Endothelial cell of umbilical vein (primary cell): ENCODE measurements around the gene CCAR1. TPM values are rescaled to one million over a fixed set of nuclear protein-coding genes. Genes with fewer than 3 reads are reported as not detected.

Source experiments
- BruUV-seq: library from RNA; stranded (reverse); fragments of 400-500 nt; replicated peaks from 2 replicates; lab custom pipeline; 2021; lab: Mats Ljungman, UMichigan
- CTCF ChIA-PET: fragments of 300-600, 350-600 bp; sonication (Branson Sonifier 250); formaldehyde crosslinking; loops from one replicate; lab custom pipeline; 2021; ENCODE audit warnings: antibody characterized with exemption, inconsistent platforms; lab: Charles Lee
- POLR2A ChIA-PET: fragments of 300-600, 350-600 bp; sonication (Branson Sonifier 250); formaldehyde crosslinking; loops from one replicate; lab custom pipeline; 2021; ENCODE audit warnings: antibody characterized with exemption, inconsistent platforms; lab: Charles Lee
- DNase-seq: peaks from one replicate; pipeline ENCODE4 v3.0.0-alpha.2; 2011; ENCODE audit warnings: low read depth, low spot score
- FAIRE-seq: peaks from 2 replicates; lab custom pipeline; 2011; peaks lifted over from hg19 to GRCh38; lab: Jason Lieb, UNC
- H2AFZ ChIP-seq: 2 replicates; pipeline ENCODE4 v1.6.0; 2012; ENCODE audit warnings: low read depth, low read length, control low read depth, inconsistent platforms
- H3K27ac ChIP-seq: 2 replicates; pipeline ENCODE4 v1.5.1; 2011; ENCODE audit warnings: low read depth, mild to moderate bottlenecking, control low read depth, low read length, moderate library complexity; ENCODE audit not compliant: insufficient read depth
- H3K27me3 ChIP-seq, 2 experiments: 2 replicates each; pipeline versions ENCODE4 v1.6.0 to v1.6.1; 2011; ENCODE audit warnings: low read length in 2 of 2, mixed read lengths in 1 of 2; ENCODE audit not compliant: control insufficient read depth in 2 of 2, insufficient read depth in 2 of 2
- H3K36me3 ChIP-seq, 2 experiments: 2 replicates in 1 of 2; 3 replicates in 1 of 2; pipeline ENCODE4 v1.5.1; 2011; ENCODE audit warnings: low read length in 2 of 2, mild to moderate bottlenecking in 1 of 2, moderate library complexity in 1 of 2; ENCODE audit not compliant: control insufficient read depth in 2 of 2, insufficient read depth in 2 of 2; ENCODE audit errors: extremely low read depth in 1 of 2
- H3K4me1 ChIP-seq: 3 replicates; pipeline ENCODE4 v1.5.1; 2011; ENCODE audit warnings: mild to moderate bottlenecking, low read length; ENCODE audit not compliant: control insufficient read depth, insufficient read depth; ENCODE audit errors: extremely low read depth
- H3K4me2 ChIP-seq: 2 replicates; pipeline ENCODE4 v1.6.1; 2011; ENCODE audit warnings: low read length, control low read depth, mixed read lengths; ENCODE audit not compliant: insufficient read depth
- H3K4me3 ChIP-seq, 3 experiments: fragments of 200-600 bp in 1 of 3; sonication (generic), shearing (Covaris generic) in 1 of 3; replicated peaks in 1 of 3; 2 replicates each; pipeline ENCODE4 v1.5.1; 2011 to 2016; ENCODE audit warnings: control low read depth in 3 of 3, low read length in 3 of 3, mild to moderate bottlenecking in 2 of 3, inconsistent platforms in 1 of 3, low read depth in 1 of 3, moderate library complexity in 1 of 3; ENCODE audit not compliant: insufficient read depth in 1 of 3
- H3K79me2 ChIP-seq: 2 replicates; pipeline ENCODE4 v1.6.0; 2012; ENCODE audit warnings: low read length, inconsistent platforms; ENCODE audit not compliant: control insufficient read depth, insufficient read depth
- H3K9ac ChIP-seq: replicated peaks from 2 replicates; pipeline ENCODE3; 2011; ENCODE audit warnings: low read length, control low read depth; ENCODE audit not compliant: insufficient read depth; ENCODE audit errors: extremely low read depth
- H3K9me1 ChIP-seq: replicated peaks from 3 replicates; pipeline ENCODE4 v1.6.0; 2011; ENCODE audit warnings: mild to moderate bottlenecking, low read length; ENCODE audit not compliant: control insufficient read depth, insufficient read depth; ENCODE audit errors: extremely low read depth
- H3K9me3 ChIP-seq: replicated peaks from 2 replicates; pipeline ENCODE4 v1.5.1; 2012; ENCODE audit warnings: low read length, inconsistent platforms; ENCODE audit not compliant: control insufficient read depth, insufficient read depth
- H4K20me1 ChIP-seq: replicated peaks from 2 replicates; pipeline ENCODE3; 2011; ENCODE audit warnings: mild to moderate bottlenecking, low read length; ENCODE audit not compliant: control insufficient read depth, insufficient read depth; ENCODE audit errors: extremely low read depth
- EZH2 ChIP-seq: IDR thresholded peaks from 2 replicates; pipeline ENCODE4 v1.6.1; 2012; ENCODE audit warnings: borderline replicate concordance, low read depth, mild to moderate bottlenecking, moderate library complexity, low read length, inconsistent platforms; ENCODE audit not compliant: severe bottlenecking
- GATA2 ChIP-seq: IDR thresholded peaks from 2 replicates; pipeline ENCODE4 v1.7.0; 2011; ENCODE audit warnings: low read depth, mild to moderate bottlenecking, moderate library complexity, mixed read lengths, low read length; ENCODE audit not compliant: insufficient read length, insufficient read depth
- JUN ChIP-seq: IDR thresholded peaks from 2 replicates; pipeline ENCODE4 v1.6.1; 2011; ENCODE audit warnings: borderline replicate concordance, low read depth; ENCODE audit not compliant: insufficient read length, insufficient read depth
- MYC ChIP-seq: IDR thresholded peaks from one replicate; pipeline ENCODE4 v1.6.1; 2011; ENCODE audit warnings: mild to moderate bottlenecking, low read depth, low read length
- POLR2A ChIP-seq: IDR thresholded peaks from 2 replicates; pipeline ENCODE4 v1.6.1; 2012; ENCODE audit warnings: low read depth, mild to moderate bottlenecking, control low read depth, low read length
- POLR2AphosphoS5 ChIP-seq: IDR thresholded peaks from 2 replicates; pipeline ENCODE4 v1.6.1; 2012; ENCODE audit warnings: low read depth, mild to moderate bottlenecking, control low read depth, low read length, moderate library complexity; ENCODE audit not compliant: insufficient read depth
- dilution Hi-C: fragments of 300-500 bp; cut with MboI; formaldehyde crosslinking; loops from one replicate; pipeline ENCODE4 v1.15.0; 2019; ENCODE audit warnings: low sequenced_read_pairs; ENCODE audit not compliant: extremely low pct_ligation_motif_present
- intact Hi-C: fragments of 100-400 bp; cut with micrococcal nuclease; formaldehyde crosslinking; loops from one replicate; pipeline ENCODE4 v1.10.0; 2022
- polyA plus RNA-seq, 4 experiments: library from polyadenylated mRNA; depleted of rRNA in 3 of 4; stranded (reverse) in 3 of 4; unstranded in 1 of 4; fragments of >200 nt; gene quantifications; 2 replicates each; pipeline versions ENCODE4 v1.2.1 to v1.2.3, GENCODE V29; 2011 to 2012; ENCODE audit warnings: missing spikeins in 1 of 4
- total RNA-seq: library from RNA; stranded (reverse); gene quantifications from 2 replicates; pipeline ENCODE4 v1.2.3, GENCODE V29; 2021
- TF ChIP-seq, protein P1 (sequence below), 2 donors: IDR thresholded peaks; 1 replicate in 1 of 2; 2 replicates in 1 of 2; pipeline ENCODE4 v1.5.1; 2011; ENCODE audit warnings: low read length in 2 of 2, mild to moderate bottlenecking in 2 of 2, moderate library complexity in 2 of 2, control low read depth in 1 of 2, inconsistent platforms in 1 of 2, low read depth in 1 of 2; ENCODE audit not compliant: insufficient read depth in 1 of 2; ENCODE audit errors: extremely low read depth in 1 of 2
- TF ChIP-seq, protein P2 (sequence below): IDR thresholded peaks from 2 replicates; pipeline ENCODE4 v1.6.1; 2011; ENCODE audit not compliant: insufficient read depth, insufficient read length

CCAR1 gene
- total and polyA plus RNA-seq, 2 donors (not counting 3 experiments of a cell fraction or from before 2014, with no cell fraction given), result 59.8 to 92.9 TPM

GRCh38 chr10:68781613-68782574 is 60.9 kb downstream of the CCAR1 start:
- intact Hi-C loops (no loop called here), dilution Hi-C loops (no loop called here)
- H3K27ac ChIP-seq, result no peak overlapping the region
- no peaks in the 10 kb centered on the region for H3K79me2 ChIP-seq
- H3K4me2 ChIP-seq, result no peak overlapping the region
- H4K20me1 ChIP-seq, result no peaks in the 10 kb centered on the region
- no TSS peak for BruUV-seq
- H3K36me3 ChIP-seq, result peaks cover 13 to 19% of the 10 kb centered on the region in 2 experiments
- no peak overlapping the region for H2AFZ ChIP-seq
- H3K4me3 ChIP-seq, result no peak overlapping the region
- DNase-seq (no peak), FAIRE-seq (no peak)
- no peaks in the 10 kb centered on the region for H3K27me3 ChIP-seq
- H3K4me1 ChIP-seq, result no peaks in the 10 kb centered on the region
- POLR2A ChIA-PET, result interaction anchor here (1.1 kb wide), 1 partner anchor 82 kb away, joined by 7 read pairs; no protein-coding TSS in a partner anchor
- TF ChIP-seq EZH2, result no peak
- TF ChIP-seq GATA2, result no peak
- TF ChIP-seq, protein P1, sequence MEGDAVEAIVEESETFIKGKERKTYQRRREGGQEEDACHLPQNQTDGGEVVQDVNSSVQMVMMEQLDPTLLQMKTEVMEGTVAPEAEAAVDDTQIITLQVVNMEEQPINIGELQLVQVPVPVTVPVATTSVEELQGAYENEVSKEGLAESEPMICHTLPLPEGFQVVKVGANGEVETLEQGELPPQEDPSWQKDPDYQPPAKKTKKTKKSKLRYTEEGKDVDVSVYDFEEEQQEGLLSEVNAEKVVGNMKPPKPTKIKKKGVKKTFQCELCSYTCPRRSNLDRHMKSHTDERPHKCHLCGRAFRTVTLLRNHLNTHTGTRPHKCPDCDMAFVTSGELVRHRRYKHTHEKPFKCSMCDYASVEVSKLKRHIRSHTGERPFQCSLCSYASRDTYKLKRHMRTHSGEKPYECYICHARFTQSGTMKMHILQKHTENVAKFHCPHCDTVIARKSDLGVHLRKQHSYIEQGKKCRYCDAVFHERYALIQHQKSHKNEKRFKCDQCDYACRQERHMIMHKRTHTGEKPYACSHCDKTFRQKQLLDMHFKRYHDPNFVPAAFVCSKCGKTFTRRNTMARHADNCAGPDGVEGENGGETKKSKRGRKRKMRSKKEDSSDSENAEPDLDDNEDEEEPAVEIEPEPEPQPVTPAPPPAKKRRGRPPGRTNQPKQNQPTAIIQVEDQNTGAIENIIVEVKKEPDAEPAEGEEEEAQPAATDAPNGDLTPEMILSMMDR (IDR thresholded peaks at IDR 0.05; ENCODE audit: extremely low read depth in 1 of 2, insufficient read depth in 1 of 2, low read depth in 1 of 2, low read length in 2 of 2), result no peak
- no peak for TF ChIP-seq MYC
- TF ChIP-seq JUN, result no peak
- TF ChIP-seq POLR2A, result no peak
- TF ChIP-seq, protein P2, sequence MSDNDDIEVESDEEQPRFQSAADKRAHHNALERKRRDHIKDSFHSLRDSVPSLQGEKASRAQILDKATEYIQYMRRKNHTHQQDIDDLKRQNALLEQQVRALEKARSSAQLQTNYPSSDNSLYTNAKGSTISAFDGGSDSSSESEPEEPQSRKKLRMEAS, result no peak
- no peak for TF ChIP-seq POLR2AphosphoS5
- H3K9ac ChIP-seq, result no peak overlapping the region
- H3K9me1 ChIP-seq, result no peaks in the 10 kb centered on the region
- CTCF ChIA-PET, result interaction anchor here (0.6 kb wide), 1 partner anchor 402 kb away, joined by 3 read pairs; no protein-coding TSS in a partner anchor
- H3K9me3 ChIP-seq, result no peaks in the 10 kb centered on the region
